Measurements from ENCODE around the gene AGAP5. TPM values are rescaled to one million over a fixed set of nuclear protein-coding genes. Genes with fewer than 3 reads are reported as not detected.

AGAP5 gene
- total and polyA plus RNA-seq, 2 of the 8 experiments (the other 6 are each of a cell fraction or from before 2014, with no cell fraction given) = 5.4 to 6.0 TPM

DNA sequence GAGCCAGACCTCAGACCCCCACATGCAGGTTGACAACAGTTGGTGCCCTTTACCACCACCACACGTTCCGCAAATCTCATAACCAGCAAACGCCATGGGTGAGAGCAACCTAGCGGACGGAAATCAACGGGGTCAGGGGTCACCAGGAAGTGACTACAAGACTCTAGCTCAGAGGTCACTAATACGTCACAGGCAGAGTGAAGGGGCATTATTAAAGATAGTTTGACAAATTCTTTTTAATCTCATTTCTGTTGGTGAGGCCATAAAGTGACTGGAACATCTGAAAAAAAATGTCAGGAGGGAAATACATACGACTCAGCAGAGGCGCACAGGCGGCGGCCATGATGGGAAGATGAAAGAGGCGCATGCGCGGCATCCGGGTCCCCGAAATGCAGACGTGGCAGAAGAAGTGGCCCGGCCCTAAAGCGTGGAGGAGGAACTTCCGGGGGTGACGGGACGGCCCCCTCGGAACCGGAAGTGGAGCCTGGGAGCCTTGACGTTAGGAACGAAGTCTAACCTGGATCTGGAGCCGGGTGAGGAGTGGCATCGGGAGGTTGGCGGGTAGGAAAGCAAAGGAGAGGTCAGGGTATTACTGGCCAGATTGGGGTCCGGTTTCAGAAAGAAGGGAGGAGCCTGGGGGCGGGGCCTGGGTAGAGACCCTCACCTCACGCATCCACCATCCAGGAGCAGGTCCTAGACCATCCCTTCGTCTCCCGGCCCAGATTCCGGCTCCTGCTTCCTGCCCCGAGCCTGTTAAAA, 46.2 kb upstream of the AGAP5 start, which contains the start of gene SEC24C (continued):
- TF ChIP-seq YY1 (IDR thresholded peaks at IDR 0.05; ENCODE audit: low read depth, low read length) (peak; percentile 98), JUN (IDR thresholded peaks at IDR 0.05; ENCODE audit: low read depth, low read length) (no peak), CBX5 (IDR thresholded peaks at IDR 0.05; ENCODE audit: low read depth, low read length) (no peak), MAFK (IDR thresholded peaks at IDR 0.05; ENCODE audit: low read depth, low read length) (no peak; the same call in 1 of the 2 replicates), HDAC2 (IDR thresholded peaks at IDR 0.05; ENCODE audit: borderline replicate concordance in 1 of 2, low read depth in 2 of 2, low read length in 2 of 2) (peak in 1 of 2 experiments; percentile 7; a peak in 2 of 4 replicates), BACH1 (IDR thresholded peaks at IDR 0.05; ENCODE audit: low read length) (no peak), GABPA (IDR thresholded peaks at IDR 0.05; ENCODE audit: borderline replicate concordance, insufficient read depth, low read length) (peak; percentile 95), CTCF (IDR thresholded peaks at IDR 0.05; ENCODE audit: control extremely low read depth in 1 of 3, insufficient read depth in 1 of 3, low read depth in 1 of 3, low read length in 3 of 3) (peak in 1 of 3 experiments; percentile 2; a peak in 2 of 4 replicates), NRF1 (IDR thresholded peaks at IDR 0.05; ENCODE audit: low read depth, low read length) (peak; percentile 38; the same call in 1 of the 2 replicates), CREB1 (IDR thresholded peaks at IDR 0.05) (peak; percentile 93), MAX (IDR thresholded peaks at IDR 0.05) (0 out of 2 replicates have a peak, but pooled peaks have one; percentile 7), POLR2A (IDR thresholded peaks at IDR 0.05; ENCODE audit: control extremely low read depth in 1 of 2, low read depth in 2 of 2, low read length in 2 of 2) (peak; percentile 25 to 68), POLR2AphosphoS5 (IDR thresholded peaks at IDR 0.05; ENCODE audit: low read depth, low read length) (peak; percentile 91), CBX8 (IDR thresholded peaks at IDR 0.05; ENCODE audit: borderline replicate concordance, low read depth, low read length) (no peak), SIRT6 (IDR thresholded peaks at IDR 0.05; ENCODE audit: low read length) (no peak), CHD1 (IDR thresholded peaks at IDR 0.05; ENCODE audit: low read depth, low read length) (no peak), EGR1 (IDR thresholded peaks at IDR 0.05; ENCODE audit: borderline replicate concordance, low read depth, low read length) (0 out of 2 replicates have a peak, but pooled peaks have one; percentile 12), JUND (IDR thresholded peaks at IDR 0.05; ENCODE audit: low read length) (no peak)
- TF ChIP-seq, protein P1, sequence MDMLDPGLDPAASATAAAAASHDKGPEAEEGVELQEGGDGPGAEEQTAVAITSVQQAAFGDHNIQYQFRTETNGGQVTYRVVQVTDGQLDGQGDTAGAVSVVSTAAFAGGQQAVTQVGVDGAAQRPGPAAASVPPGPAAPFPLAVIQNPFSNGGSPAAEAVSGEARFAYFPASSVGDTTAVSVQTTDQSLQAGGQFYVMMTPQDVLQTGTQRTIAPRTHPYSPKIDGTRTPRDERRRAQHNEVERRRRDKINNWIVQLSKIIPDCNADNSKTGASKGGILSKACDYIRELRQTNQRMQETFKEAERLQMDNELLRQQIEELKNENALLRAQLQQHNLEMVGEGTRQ (IDR thresholded peaks at IDR 0.05; ENCODE audit: low read length) = no peak
- TF ChIP-seq, protein P2, sequence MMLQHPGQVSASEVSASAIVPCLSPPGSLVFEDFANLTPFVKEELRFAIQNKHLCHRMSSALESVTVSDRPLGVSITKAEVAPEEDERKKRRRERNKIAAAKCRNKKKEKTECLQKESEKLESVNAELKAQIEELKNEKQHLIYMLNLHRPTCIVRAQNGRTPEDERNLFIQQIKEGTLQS (IDR thresholded peaks at IDR 0.05; ENCODE audit: insufficient read depth, low read depth, low read length) = no peak
